Activated T-helper 1 cell treated with anti-CD3 and anti-CD28 coated beads, Interleukin-2, amount 50 U/mL, for 16 hours (primary cell): ENCODE data around the gene TTC21A.
"Not testable (repeated sequence)": the region's sequence is repeated elsewhere in the genome, so short reads cannot be mapped to it uniquely, and the experiment has no call there.

ENCODE experiments used
- DNase-seq, 2 donors: peaks; one replicate each; pipeline ENCODE4 v3.0.0-alpha.2; 2020; ENCODE audit warnings: low read depth in 1 of 2, low spot score in 1 of 2

The TTC21A gene

GRCh38 chr3:39149498-39150147, 42.1 kb downstream of the TTC21A start:
- no peak for DNase-seq

GRCh38 chr3:39150148-39150802, 42.8 kb downstream of the TTC21A start:
- no peak for DNase-seq

- DNase-seq: no peak
These were observed 43.5 kb downstream of the TTC21A start for GRCh38 chr3:39150803-39151631.

GRCh38 chr3:39153977-39154279, 46.4 kb downstream of the TTC21A start:
- DNase-seq: no peak

- DNase-seq: no peak
These were observed 47.0 kb downstream of the TTC21A start for GRCh38 chr3:39154280-39155021.

GRCh38 chr3:39156421-39156820, 48.9 kb downstream of the TTC21A start:
- DNase-seq: no peak

- DNase-seq: no peak
These were observed 49.9 kb downstream of the TTC21A start for GRCh38 chr3:39157359-39157758.

GRCh38 chr3:39158148-39158715, 50.8 kb downstream of the TTC21A start:
- no peak for DNase-seq

GRCh38 chr3:39164414-39164813, 56.9 kb downstream of the TTC21A start:
- DNase-seq: no peak

GRCh38 chr3:39165518-39165917, 58.0 kb downstream of the TTC21A start:
- no peak for DNase-seq

- DNase-seq: no peak
These were observed 58.7 kb downstream of the TTC21A start for GRCh38 chr3:39166134-39166710.

GRCh38 chr3:39166932-39167532, 59.6 kb downstream of the TTC21A start:
- no peak for DNase-seq

GRCh38 chr3:39168156-39168780, 60.8 kb downstream of the TTC21A start:
- no peak for DNase-seq

GRCh38 chr3:39169712-39170111, 62.2 kb downstream of the TTC21A start:
- no peak for DNase-seq

- DNase-seq: no peak
These were observed 63.0 kb downstream of the TTC21A start for GRCh38 chr3:39170461-39170860.

- not testable (repeated sequence) for DNase-seq
These were observed 63.4 kb downstream of the TTC21A start for GRCh38 chr3:39170877-39171276.

- no peak for DNase-seq
These were observed 64.4 kb downstream of the TTC21A start for GRCh38 chr3:39171860-39172259.

GRCh38 chr3:39173318-39174125, 66.0 kb downstream of the TTC21A start:
- no peak for DNase-seq

- no peak for DNase-seq
These were observed 68.7 kb downstream of the TTC21A start for GRCh38 chr3:39176025-39176714.
